DMS114 treated with DMSO at 0.1 percent for 48 hours (cell line): ENCODE results near the gene NUP160.
"Not testable (repeated sequence)": the region's sequence is repeated elsewhere in the genome, so short reads cannot be mapped to it uniquely, and the experiment has no call there.

ENCODE experiments used
- DNase-seq: peaks from one replicate; lab custom pipeline; 2025; ENCODE audit not compliant: unreplicated experiment; lab: John Stamatoyannopoulos, UW

Gene NUP160

GRCh38 chr11:47863189-47863897, 15.2 kb upstream of the NUP160 start:
- DNase-seq: no peak

DNA sequence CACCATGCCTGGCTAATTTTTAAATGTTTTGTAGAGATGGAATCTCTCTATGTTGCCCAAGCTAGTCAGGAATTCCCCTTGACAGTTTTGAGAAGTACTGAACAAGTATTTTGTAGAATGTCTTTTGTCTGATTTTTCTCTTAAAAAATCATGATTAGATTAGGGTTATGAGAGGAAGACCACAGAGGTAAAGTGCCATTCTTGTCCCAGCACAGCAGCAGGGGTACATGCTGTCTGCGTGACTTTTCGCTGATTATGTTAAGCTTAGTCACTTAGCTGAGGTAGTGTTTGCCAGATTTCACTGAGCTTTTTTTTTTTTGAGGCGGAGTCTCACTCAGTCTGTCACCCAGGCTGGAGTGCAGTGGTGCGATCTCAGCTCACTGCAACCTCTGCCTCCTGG, 13.6 kb upstream of the NUP160 start:
- DNase-seq: no peak

- DNase-seq: no peak
Measured at GRCh38 chr11:47860536-47860935, 12.4 kb upstream of the NUP160 start.

GRCh38 chr11:47857892-47858543, 9.9 kb upstream of the NUP160 start:
- no peak for DNase-seq

GRCh38 chr11:47857485-47857884, 9.3 kb upstream of the NUP160 start:
- no peak for DNase-seq

DNA sequence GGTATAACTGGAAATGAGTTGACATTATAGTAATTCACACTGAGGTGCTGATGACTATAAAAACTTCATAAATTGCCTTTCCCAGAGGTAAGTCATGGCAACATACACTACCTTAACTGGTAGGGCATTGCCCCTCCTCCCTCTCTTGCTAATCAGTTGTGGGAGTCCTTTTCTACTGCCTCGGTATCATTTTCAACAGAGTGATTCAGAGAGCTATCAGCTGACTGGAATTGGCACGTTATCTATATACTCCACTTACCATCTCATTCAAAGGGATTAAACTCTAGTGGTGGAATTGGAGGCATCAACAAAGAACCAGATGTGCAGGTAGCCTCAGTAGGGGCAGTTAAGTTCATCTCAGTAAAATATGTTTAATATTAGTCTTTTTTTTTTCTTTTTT, 8.0 kb upstream of the NUP160 start:
- DNase-seq: no peak

DNA sequence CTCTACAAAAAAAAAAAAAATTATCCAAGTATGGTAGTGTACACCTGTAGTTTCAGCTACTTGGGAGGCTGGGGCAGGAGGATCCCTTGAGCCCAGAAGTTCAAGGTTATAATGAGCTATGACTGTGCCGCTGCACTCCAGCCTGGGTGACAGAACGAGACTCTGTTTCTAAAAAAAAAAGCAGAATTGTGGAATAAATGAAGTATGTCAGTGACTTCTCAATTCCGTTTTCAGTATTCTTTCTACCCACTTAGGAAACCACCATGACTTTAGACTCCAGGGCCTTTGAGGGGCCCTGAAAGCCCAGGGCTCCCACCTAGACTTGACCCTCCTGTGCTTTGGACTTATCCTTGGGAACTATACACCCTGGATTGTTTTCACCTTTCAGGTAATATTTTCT, 6.5 kb upstream of the NUP160 start:
- no peak for DNase-seq

DNA sequence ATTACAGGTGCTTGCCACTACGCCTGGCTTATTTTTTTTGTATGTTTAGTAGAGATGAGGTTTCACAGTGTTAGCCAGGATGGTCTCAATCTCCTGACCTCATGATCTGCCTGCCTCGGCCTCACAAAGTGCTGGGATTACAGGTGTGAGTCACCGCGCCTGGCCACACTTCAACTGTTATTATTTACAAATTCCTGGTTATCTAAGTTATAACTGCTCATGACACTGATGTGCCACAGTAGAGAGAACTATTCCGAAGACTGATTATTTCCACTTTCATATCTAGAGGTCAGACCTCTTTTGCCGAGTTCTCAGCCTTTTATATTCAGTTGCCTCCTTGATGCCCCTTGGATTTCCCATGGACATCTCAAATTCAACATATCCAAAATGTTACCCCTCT, 3.9 kb upstream of the NUP160 start:
- DNase-seq: no peak

DNA sequence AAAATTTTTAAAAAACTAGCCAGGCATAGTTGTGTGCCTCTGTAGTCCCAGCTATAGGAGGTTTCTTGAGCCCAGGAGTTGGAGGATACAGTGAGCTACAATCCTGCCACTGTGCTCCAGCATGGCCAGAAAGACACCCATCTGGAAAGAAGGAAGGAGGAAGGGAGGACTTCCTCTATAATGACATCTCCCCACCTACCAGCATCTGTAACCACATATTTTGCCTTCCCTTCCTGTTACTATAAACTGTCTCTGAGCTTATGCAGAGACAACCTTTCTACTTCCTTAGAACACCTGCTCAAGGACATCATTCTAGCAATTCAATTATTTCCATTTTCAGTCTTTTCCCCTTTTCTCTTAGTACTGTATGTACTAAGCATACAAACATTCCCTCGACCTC, 2.2 kb upstream of the NUP160 start:
- no peak for DNase-seq

- DNase-seq: no peak
Measured at GRCh38 chr11:47848700-47849155, 578 bp upstream of the NUP160 start.

GRCh38 chr11:47847537-47847891, 636 bp downstream of the NUP160 start:
- DNase-seq: no peak

GRCh38 chr11:47846998-47847397, 1.2 kb downstream of the NUP160 start:
- no peak for DNase-seq

- no peak for DNase-seq
Measured at GRCh38 chr11:47843361-47844055, 4.6 kb downstream of the NUP160 start.

DNA sequence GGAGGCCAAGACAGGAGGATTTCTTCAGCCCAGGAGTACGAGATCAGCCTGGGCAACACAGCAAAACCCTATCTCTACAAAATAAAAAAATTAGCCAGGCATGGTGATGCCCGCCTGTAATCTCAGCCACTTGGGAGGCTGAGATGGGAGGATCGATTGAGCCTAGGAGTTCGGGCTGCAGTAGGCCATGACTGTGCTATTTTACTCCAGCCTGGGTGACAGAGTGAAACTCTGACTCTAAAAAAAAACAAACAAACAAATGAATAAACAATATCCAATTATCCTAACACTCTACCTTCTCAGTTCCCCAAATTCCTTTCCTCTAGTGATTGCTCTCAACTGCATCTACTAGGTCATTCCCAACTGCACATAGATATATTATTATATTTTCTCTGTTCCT, 5.4 kb downstream of the NUP160 start:
- DNase-seq: no peak

DNA sequence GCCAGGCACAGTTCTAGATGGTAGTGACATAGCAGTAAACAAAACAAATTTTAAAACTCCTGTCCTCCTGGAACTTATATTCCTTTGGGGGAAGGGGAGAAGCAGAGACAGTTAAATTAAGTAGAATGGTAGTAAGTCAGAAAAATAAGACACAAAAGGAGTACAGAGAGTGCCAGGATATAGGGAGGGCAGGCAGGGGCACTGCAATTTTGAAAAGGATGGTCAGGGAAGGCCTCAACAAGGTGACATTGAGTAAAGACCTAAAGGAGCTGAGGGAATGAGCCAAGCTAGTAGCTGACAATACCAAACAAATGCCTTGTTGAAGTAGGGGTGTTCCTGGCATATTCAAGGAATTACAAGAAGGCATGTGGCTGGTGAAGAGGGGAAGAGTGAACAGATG, 10.2 kb downstream of the NUP160 start:
- no peak for DNase-seq

DNA sequence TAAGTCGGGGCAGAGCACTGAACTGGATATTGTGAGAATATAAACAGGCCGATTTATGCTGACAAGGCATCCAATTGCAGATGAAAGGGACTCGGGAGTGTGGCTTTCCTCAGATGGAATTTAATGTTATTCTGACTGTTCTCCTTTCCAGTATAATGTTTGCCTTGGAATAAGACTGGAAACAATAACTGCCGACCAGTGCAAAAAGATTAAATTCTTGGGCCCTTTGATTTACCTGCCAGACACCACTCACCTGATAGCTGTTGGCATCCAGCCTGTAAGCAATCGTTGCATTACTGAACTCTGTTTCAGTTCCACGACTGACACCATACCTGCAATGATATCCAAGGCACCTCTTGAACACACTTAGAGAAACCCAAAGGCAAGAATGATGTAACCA, 10.9 kb downstream of the NUP160 start:
- no peak for DNase-seq

DNA sequence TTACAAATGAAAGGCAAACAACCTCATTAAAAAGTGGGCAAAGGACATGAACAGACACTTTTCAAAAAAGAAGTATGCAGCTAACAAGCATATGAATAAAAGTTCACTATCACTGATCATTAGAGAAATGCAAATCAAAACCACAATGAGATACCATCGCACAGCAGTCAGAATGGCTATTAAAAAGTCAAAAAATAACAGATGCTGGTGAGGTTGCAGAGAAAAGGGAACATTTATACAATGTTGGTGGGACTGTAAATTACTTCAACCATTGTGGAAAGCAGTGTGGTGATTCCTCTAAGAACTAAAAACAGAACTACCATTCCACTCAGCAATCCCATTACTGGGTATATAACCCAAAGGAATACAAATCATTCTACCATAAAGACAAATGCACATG, 18.1 kb downstream of the NUP160 start:
- DNase-seq: not testable (repeated sequence)

DNA sequence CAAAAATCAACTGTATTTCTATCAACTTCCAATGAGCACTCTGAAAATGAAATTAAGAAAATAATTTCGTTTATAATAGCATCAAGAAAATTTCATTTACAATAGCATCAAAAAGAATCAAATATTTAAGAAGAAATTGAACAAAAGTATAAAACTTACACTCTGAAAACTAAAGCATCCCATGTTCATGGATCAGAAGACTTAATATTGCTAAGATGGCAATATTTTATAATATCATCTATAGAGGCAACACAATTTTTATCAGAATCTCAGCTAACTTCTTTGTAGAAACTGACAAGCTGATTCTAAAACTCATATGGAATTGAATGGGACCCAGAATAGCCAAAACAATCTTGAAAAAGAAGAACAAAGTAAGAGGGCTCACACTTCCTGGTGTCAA, 19.9 kb downstream of the NUP160 start:
- no peak for DNase-seq

DNA sequence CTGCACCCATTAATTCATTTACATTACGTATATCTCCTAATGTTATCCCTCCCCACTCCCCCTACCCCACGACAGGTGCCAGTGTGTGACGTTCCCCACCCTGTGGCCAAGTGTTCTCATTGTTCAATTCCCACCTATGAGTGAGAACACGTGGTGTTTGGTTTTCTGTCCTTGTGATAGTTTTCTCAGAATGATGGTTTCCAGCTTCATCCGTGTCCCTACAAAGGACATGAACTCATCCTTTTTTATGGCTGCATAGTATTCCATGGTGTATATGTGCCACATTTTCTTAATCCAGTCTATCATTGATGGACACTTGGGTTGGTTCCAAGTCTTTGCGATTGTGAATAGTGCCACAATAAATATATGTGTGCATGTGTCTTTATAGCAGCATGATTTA, 25.5 kb downstream of the NUP160 start:
- not testable (repeated sequence) for DNase-seq

GRCh38 chr11:47819743-47820142, 28.4 kb downstream of the NUP160 start:
- no peak for DNase-seq

DNA sequence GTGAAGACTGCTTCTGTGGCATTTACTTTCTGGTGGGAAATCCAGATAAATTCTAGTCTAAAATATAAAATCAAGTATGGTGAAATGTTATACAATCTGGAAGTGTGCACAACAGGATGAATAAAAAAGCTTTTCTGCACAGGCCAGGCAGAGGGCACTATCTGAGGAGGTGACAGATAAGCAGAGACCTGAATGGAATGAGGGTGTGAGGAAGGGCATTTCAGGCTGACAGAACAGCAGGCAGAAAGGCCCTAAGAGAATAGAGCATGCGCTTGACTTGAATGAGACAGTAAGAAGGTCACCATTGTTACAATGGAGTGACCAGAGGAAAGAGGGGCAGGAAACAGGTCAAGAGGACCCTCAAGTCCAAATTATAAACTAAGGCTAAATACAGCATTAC, 47.4 kb downstream of the NUP160 start:
- DNase-seq: no peak

- DNase-seq: no peak
Measured at GRCh38 chr11:47797633-47798032, 50.5 kb downstream of the NUP160 start.
